ENCODE results near the gene CBFB. TPM values are rescaled to one million over a fixed set of nuclear protein-coding genes. Genes with fewer than 3 reads are reported as not detected.

Gene CBFB
- total RNA-seq, 3 donors from 2014 or later (not counting 1 experiment from before 2014, with no cell fraction given) = 96.1 to 102 (median 97.2) TPM

GRCh38 chr16:67082891-67083290, 53.9 kb downstream of the CBFB start:
- Mint-ChIP-seq H3K27ac (no peak overlapping the region), H3K4me3 (no peak overlapping the region), H3K9me3 (no peaks in the 10 kb centered on the region), H3K36me3 (no peaks in the 10 kb centered on the region), H3K4me1 (peaks cover 0 to 22% of the 10 kb centered on the region in 2 donors), H3K27me3 (ENCODE audit: low read depth in 2 of 2) (no peaks in the 10 kb centered on the region)
- no peak for TF ChIP-seq CTCF (IDR thresholded peaks at IDR 0.05)
- Histone ChIP-seq H3K4me3 (ENCODE audit: low read length) (no peak overlapping the region), H3K27ac (ENCODE audit: low read length) (no peak overlapping the region), H3K4me1 (ENCODE audit: control insufficient read depth, insufficient read depth, low read length) (peaks cover 3% of the 10 kb centered on the region), H3K36me3 (ENCODE audit: control insufficient read depth, insufficient read depth, low read length) (peaks cover 6% of the 10 kb centered on the region), H3K9me3 (ENCODE audit: control insufficient read depth, insufficient read depth, low read length) (no peaks in the 10 kb centered on the region), H3K27me3 (ENCODE audit: control insufficient read depth, insufficient read depth, low read length) (no peaks in the 10 kb centered on the region)
- ATAC-seq (no peak), DNase-seq (no peak)
- intact Hi-C loops (cut with micrococcal nuclease) = no loop called here
- WGBS (ENCODE audit: insufficient coverage) = 100% methylated on average over 1 of the region's 1 CpG

GRCh38 chr16:67084345-67085028, 55.5 kb downstream of the CBFB start:
- ATAC-seq = no peak
- Mint-ChIP-seq H3K36me3 (no peaks in the 10 kb centered on the region), H3K27me3 (ENCODE audit: low read depth in 2 of 2) (no peaks in the 10 kb centered on the region), H3K9me3 (no peaks in the 10 kb centered on the region), H3K4me1 (peaks cover 0 to 24% of the 10 kb centered on the region in 2 donors), H3K4me3 (no peak overlapping the region), H3K27ac (no peak overlapping the region)
- Histone ChIP-seq H3K36me3 (ENCODE audit: control insufficient read depth, insufficient read depth, low read length) (peaks cover 3% of the 10 kb centered on the region), H3K27me3 (ENCODE audit: control insufficient read depth, insufficient read depth, low read length) (no peaks in the 10 kb centered on the region), H3K4me1 (ENCODE audit: control insufficient read depth, insufficient read depth, low read length) (peaks cover 3% of the 10 kb centered on the region), H3K27ac (ENCODE audit: low read length) (no peak overlapping the region), H3K9me3 (ENCODE audit: control insufficient read depth, insufficient read depth, low read length) (no peaks in the 10 kb centered on the region), H3K4me3 (ENCODE audit: low read length) (no peak overlapping the region)
- no peak for DNase-seq
- intact Hi-C loops (cut with micrococcal nuclease) = no loop called here
- no peak for TF ChIP-seq CTCF (IDR thresholded peaks at IDR 0.05)
- WGBS (ENCODE audit: insufficient coverage) = 88% methylated on average over 3 of the region's 4 CpGs

- H3K36me3 ChIP-seq (ENCODE audit: control insufficient read depth, insufficient read depth, low read length) = peaks cover 1% of the 10 kb centered on the region
- Mint-ChIP-seq H3K4me3 (no peak overlapping the region), H3K36me3 (no peaks in the 10 kb centered on the region), H3K27ac (no peak overlapping the region), H3K4me1 (peaks cover 0 to 20% of the 10 kb centered on the region in 2 donors), H3K27me3 (ENCODE audit: low read depth in 2 of 2) (no peaks in the 10 kb centered on the region), H3K9me3 (no peaks in the 10 kb centered on the region)
- no peaks in the 10 kb centered on the region for H3K27me3 ChIP-seq (ENCODE audit: control insufficient read depth, insufficient read depth, low read length)
- no peak overlapping the region for H3K4me3 ChIP-seq (ENCODE audit: low read length)
- TF ChIP-seq CTCF (IDR thresholded peaks at IDR 0.05) = no peak
- intact Hi-C loops (cut with micrococcal nuclease) = no loop called here
- no peaks in the 10 kb centered on the region for H3K9me3 ChIP-seq (ENCODE audit: control insufficient read depth, insufficient read depth, low read length)
- H3K27ac ChIP-seq (ENCODE audit: low read length) = no peak overlapping the region
- ATAC-seq = no peak
- H3K4me1 ChIP-seq (ENCODE audit: control insufficient read depth, insufficient read depth, low read length) = peaks cover under 1% of the 10 kb centered on the region
- DNase-seq = no peak
These were observed 57.9 kb downstream of the CBFB start for GRCh38 chr16:67086822-67087221.

GRCh38 chr16:67087291-67087690, 58.3 kb downstream of the CBFB start:
- no peaks in the 10 kb centered on the region for H3K36me3 Mint-ChIP-seq
- no peaks in the 10 kb centered on the region for H3K27me3 Mint-ChIP-seq (ENCODE audit: low read depth in 2 of 2)
- DNase-seq (no peak), ATAC-seq (no peak)
- Histone ChIP-seq H3K4me1 (ENCODE audit: control insufficient read depth, insufficient read depth, low read length) (no peaks in the 10 kb centered on the region), H3K27me3 (ENCODE audit: control insufficient read depth, insufficient read depth, low read length) (no peaks in the 10 kb centered on the region), H3K36me3 (ENCODE audit: control insufficient read depth, insufficient read depth, low read length) (peaks cover 5% of the 10 kb centered on the region), H3K9me3 (ENCODE audit: control insufficient read depth, insufficient read depth, low read length) (no peaks in the 10 kb centered on the region), H3K27ac (ENCODE audit: low read length) (no peak overlapping the region), H3K4me3 (ENCODE audit: low read length) (no peak overlapping the region)
- WGBS (ENCODE audit: insufficient coverage) = 92% methylated on average over 1 of the region's 1 CpG
- intact Hi-C loops (cut with micrococcal nuclease) = no loop called here
- H3K4me3 Mint-ChIP-seq = no peak overlapping the region
- peaks cover 4 to 24% of the 10 kb centered on the region in 2 donors for H3K4me1 Mint-ChIP-seq
- H3K27ac Mint-ChIP-seq = no peak overlapping the region
- TF ChIP-seq CTCF (IDR thresholded peaks at IDR 0.05) = no peak
- H3K9me3 Mint-ChIP-seq = no peaks in the 10 kb centered on the region
